NCI-H524 treated with DMSO at 0.1 percent for 48 hours (cell line): Measurements from ENCODE around the gene HSPA8.
"Not testable (repeated sequence)": the region's sequence is repeated elsewhere in the genome, so short reads cannot be mapped to it uniquely, and the experiment has no call there.

Experiments
- DNase-seq: peaks from one replicate; lab custom pipeline; 2025; lab: John Stamatoyannopoulos, UW

HSPA8 gene

GRCh38 chr11:123061403-123062157, at the start of gene HSPA8:
TSS of gene HSPA8 (minus strand) at chr11:123062136. CDS start at chr11:123061324, 812 bp downstream.
- no peak for DNase-seq

- peak; percentile 18 for DNase-seq
These were observed 49.5 kb upstream of the HSPA8 start for GRCh38 chr11:123111465-123111864.

DNA sequence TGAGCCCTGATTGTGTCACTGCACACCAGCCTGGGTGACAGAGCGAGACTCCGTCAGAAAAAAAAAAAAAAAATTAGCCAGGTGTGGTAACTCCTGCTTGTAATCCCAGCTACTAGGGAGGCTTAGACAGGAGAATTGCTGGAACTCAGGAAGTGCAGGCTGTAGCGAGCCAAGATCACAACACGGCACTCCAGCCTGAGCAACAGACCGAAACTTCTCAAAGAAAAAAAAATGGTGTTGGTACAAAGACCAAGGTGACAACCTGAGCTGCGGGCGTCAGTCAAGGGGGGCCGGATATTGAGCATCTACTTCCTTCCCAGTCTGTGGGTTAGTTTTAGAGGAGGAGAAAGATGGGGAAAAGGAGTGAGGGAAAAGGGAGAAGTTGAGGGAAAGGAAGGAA, 48.5 kb upstream of the HSPA8 start:
- DNase-seq: no peak

DNA sequence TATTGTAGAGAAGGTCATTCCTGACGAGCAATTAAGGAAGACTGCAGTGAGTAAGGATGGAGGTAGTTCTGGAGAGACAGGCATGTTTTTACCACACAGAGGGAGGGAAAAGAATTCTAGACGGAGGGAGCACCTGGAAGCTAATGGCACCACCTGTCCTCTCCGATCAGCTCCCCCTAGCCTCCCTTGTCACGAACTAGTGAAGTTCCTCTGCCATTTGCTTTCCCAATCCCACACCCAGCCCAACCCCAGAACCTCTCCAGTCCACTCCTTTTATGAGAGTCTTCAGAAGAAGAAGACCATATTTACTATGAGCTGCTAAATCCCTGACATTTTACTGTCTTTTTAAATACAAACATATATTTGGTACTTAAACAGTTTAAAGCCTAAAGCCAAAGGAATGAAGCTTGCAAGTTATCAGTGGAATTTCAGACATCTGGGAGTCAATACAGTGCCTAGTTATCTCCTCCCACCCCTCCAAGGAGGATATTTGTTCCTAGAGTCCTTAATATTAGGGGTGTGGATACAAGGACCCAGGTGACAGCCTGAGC, 46.1 kb upstream of the HSPA8 start:
- DNase-seq: no peak

DNA sequence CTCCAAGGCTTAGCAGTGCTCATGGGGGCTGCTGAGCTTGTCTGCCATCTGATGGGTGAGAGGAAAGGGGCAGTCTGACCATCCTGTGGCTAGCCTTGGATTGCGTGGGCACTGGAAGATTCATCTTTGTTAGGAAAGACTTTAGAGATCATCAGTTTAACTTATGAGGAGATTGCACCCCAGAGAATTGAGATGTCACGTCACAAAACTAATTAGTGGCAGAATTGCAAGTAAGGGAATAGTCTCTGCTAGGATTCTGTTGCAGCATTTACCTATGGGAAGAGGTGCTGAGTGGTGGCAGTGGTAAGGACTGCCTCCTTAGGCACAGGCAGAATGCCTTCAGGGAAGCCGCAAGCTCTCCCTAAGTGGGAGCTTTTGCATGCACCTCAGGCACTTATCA, 42.8 kb upstream of the HSPA8 start:
- no peak for DNase-seq

GRCh38 chr11:123103326-123103980, 41.5 kb upstream of the HSPA8 start:
- peak; percentile 55 for DNase-seq

GRCh38 chr11:123100379-123101085, 38.6 kb upstream of the HSPA8 start:
- no peak for DNase-seq

- DNase-seq: no peak
These were observed 37.1 kb upstream of the HSPA8 start for GRCh38 chr11:123098990-123099389.

- DNase-seq: no peak
These were observed 31.8 kb upstream of the HSPA8 start for GRCh38 chr11:123093739-123094138.

DNA sequence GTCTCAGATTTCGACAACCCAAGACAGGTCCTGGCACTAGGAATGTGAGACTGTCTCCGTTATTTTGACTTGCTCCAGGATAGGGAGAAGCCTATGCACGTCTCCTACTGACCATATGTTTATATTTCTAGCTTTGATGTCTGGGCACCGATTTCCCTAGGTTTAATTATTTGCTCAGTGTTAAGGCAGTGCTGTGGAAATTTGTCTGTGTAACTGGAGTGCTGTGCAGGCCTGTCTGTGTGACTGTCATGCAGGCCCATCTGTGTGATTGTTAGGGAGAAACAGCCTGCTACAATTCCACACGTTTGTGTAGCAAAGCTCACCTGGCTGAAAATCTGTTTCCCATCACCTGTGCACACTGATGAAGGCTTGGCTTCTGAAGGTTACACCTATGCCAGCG, 29.6 kb upstream of the HSPA8 start:
- no peak for DNase-seq

DNA sequence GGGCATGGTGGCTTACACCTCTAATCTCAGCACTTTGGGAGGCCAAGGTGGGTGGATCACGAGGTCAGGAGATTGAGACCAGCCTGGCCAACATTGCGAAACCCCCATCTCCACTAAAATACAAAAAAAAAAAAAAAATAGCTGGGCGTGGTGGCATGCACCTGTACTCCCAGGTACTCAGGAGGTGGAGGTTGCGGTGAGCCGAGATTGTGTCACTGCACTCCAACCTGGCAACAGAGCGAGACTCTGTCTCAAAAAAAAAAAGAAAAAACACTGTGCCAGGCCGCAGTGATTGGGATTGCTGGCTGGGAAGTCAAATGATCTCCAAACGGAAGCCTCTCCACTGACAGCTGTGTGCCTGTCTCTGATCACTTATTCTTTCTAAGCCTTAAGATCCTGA, 28.2 kb upstream of the HSPA8 start:
- DNase-seq: not testable (repeated sequence)

DNA sequence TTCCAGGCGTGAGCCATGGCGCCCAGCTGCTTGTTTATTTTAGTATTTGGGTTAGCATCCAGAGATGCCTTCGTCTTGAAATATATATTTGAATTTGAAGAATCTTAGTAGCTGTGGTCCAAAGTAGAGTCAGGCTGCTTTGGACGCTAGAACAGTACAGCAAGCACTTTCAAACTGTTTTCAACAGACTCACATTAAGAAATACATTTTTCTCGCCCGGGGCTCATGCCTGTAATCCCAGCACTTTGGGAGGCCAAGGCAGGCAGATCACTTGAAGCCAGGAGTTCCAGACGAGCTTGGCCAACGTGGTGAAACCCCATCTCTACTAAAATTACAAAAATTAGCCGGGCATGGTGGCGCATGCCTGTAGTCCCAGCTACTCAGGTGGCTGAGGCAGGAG, 27.0 kb upstream of the HSPA8 start:
- not testable (repeated sequence) for DNase-seq

DNA sequence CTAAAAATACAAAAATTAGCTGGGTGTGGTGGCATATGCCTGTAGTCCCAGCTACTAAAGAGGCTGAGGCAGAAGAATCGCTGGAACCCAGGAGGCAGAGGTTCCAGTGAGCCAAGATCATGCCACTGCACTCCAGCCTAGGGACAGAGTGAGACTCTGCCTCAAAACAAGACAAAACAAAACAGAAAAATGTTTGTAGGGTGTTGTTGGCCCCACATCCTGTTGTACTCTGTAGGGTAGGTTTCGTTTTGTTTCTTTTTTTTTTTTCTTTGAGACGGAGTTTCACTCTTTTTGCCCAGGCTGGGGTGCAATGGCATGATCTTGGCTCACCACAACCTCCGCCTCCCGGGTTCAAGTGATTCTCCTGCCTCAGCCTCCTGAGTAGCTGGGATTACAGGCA, 25.7 kb upstream of the HSPA8 start:
- not testable (repeated sequence) for DNase-seq

GRCh38 chr11:123086305-123086704, 24.4 kb upstream of the HSPA8 start:
- peak; percentile 68 for DNase-seq

DNA sequence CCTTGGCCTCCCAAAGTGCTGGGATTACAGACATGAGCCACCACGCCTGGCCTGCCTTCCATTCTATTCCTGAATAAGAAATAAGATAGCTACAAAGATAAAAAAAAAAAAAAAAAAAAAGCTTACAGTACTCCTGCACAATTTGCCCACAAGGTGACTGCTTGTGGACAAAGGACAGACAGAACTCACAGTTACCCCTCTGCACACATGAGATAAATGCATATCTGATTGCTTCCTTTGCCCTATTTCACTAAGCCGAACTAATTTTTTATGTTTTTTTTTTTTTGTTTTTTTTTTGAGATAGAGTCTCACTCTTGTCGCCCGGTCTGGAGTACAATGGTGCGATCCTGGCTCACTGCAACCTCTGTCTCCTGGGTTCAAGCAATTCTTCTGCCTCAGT, 23.6 kb upstream of the HSPA8 start:
- DNase-seq: no peak

DNA sequence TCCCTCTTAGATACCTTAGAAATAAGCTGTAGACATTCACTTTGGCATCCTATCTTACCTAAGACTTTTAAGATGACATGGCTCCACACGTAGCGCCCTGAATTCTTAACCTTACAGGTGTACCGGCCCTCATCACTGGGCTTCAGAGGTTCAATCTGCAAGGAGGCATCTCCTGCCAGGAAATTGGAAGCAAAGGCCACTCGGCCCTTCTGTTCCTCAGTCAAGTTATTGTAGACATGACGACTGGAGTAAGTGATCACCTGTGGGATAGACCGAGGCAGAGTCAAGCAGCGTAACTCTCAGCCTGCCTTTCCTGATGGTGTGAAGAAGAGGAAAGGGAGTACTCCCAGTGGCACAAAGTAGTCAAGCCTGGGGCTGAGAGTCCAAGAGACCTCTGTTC, 22.5 kb upstream of the HSPA8 start:
- DNase-seq: no peak

DNA sequence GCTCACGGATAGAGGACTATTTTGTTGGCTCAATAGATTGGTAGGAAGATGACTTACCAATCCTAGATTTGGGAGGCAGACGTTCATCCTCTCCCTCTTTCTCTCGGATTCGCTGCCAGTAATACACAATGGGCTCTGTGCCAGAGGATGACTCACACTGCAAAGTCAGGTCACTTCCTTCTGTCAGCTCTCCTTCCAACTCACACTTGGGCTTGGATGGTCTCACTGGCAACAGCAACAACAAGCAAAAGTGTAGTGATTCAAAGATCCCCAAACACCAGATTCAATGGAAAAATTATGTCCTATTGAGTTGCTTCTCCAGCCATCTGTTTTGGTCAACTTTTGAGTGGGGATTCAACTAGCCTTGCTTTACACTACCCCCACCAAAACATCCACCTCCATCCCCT, 21.7 kb upstream of the HSPA8 start:
- DNase-seq: no peak

- no peak for DNase-seq
These were observed 21.0 kb upstream of the HSPA8 start for GRCh38 chr11:123082977-123083376.

GRCh38 chr11:123080015-123080414, 18.1 kb upstream of the HSPA8 start:
- DNase-seq: no peak

GRCh38 chr11:123076484-123076883, 14.5 kb upstream of the HSPA8 start:
- DNase-seq: no peak

GRCh38 chr11:123073343-123074057, 11.6 kb upstream of the HSPA8 start:
- no peak for DNase-seq

DNA sequence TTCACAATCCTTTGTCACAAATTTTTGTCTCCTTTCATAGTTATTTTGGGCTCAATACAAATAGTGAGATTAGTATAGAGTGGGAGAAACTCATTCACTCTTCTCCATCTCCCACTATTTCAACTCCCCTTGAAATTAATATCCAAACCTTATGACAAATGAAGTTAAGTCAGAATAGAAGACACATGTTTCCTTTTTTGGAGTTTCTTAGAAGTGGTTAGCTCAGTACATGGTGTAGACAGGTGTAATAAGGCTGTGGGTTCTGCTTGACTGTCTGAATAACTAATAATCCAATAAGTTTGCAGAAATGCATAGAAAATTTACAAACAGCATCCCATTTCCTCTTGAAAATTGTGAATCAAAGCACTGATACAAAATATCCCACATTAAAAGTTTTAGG, 10.8 kb upstream of the HSPA8 start:
- no peak for DNase-seq
